Large intestine (tissue), 3 donors: ENCODE results near the gene PARP9. TPM values are rescaled to one million over a fixed set of nuclear protein-coding genes. Genes with fewer than 3 reads are reported as not detected.
A peak's percentile ranks its signal among the peaks of the same experiment; 100 is the strongest.
"Not testable (repeated sequence)": the region's sequence is repeated elsewhere in the genome, so short reads cannot be mapped to it uniquely, and the experiment has no call there.

Experiments used
- DNase-seq, 2 donors: peaks; one replicate each; pipeline versions ENCODE4 v3.0.0 to v3.0.0-alpha.2; 2013
- H3K27ac ChIP-seq: one replicate; pipeline ENCODE4 v1.5.1; 2013; ENCODE audit warnings: low read length
- H3K27me3 ChIP-seq: 2 replicates; pipeline ENCODE4 v1.6.1; 2013; ENCODE audit warnings: low read length; ENCODE audit not compliant: control insufficient read depth, insufficient read depth
- H3K36me3 ChIP-seq: 2 replicates; pipeline ENCODE4 v1.6.1; 2013; ENCODE audit warnings: low read length; ENCODE audit not compliant: control insufficient read depth, insufficient read depth
- H3K4me1 ChIP-seq: one replicate; pipeline ENCODE4 v1.6.1; 2013; ENCODE audit warnings: low read length; ENCODE audit not compliant: control insufficient read depth, insufficient read depth
- H3K4me3 ChIP-seq: one replicate; pipeline ENCODE4 v1.5.1; 2013; ENCODE audit warnings: low read length
- H3K9me3 ChIP-seq: one replicate; pipeline ENCODE4 v1.6.1; 2013; ENCODE audit warnings: mild to moderate bottlenecking, low read depth, low read length, moderate library complexity; ENCODE audit not compliant: control insufficient read depth
- WGBS: methylation state at CpG from one replicate; pipeline ENCODE4 v1.1.5; 2013; ENCODE audit warnings: low lambda C conversion rate; ENCODE audit not compliant: insufficient coverage; 5-methylcytosine and 5-hydroxymethylcytosine counted together
- polyA plus RNA-seq: library from polyadenylated mRNA; unstranded; fragments of 120-200 nt; gene quantifications from one replicate; pipeline ENCODE4 v1.2.1, GENCODE V29; 2013

Gene PARP9
- polyA plus RNA-seq, 1 donor, result 32.0 TPM

- H3K4me1 ChIP-seq, result no peaks in the 10 kb centered on the region
- peak within 1 kb of the TSS; percentile 54 for H3K4me3 ChIP-seq
- peaks cover 2% of the 10 kb centered on the region for H3K27me3 ChIP-seq
- H3K27ac ChIP-seq, result no peak within 1 kb of the TSS
- peaks cover 8% of the 10 kb centered on the region for H3K9me3 ChIP-seq
- DNase-seq, result peak in 1 of 2 donors; percentile 37
- H3K36me3 ChIP-seq, result peaks cover 10% of the 10 kb centered on the region
- 0% methylated on average over 1 of the region's 40 CpGs for WGBS
Measured at GRCh38 chr3:122577409-122578031, 13.4 kb upstream of the PARP9 start, which contains the start of gene PARP15. PARP15 (plus strand) TSS chr3:122577650; CDS start chr3:122577668, 18 bp downstream.

GRCh38 chr3:122576174-122576940 is 12.3 kb upstream of the PARP9 start:
- Histone ChIP-seq H3K27me3 (peaks cover 2% of the 10 kb centered on the region), H3K4me1 (no peaks in the 10 kb centered on the region), H3K36me3 (peaks cover 15% of the 10 kb centered on the region), H3K4me3 (no peak overlapping the region), H3K27ac (no peak overlapping the region), H3K9me3 (peaks cover 4% of the 10 kb centered on the region)
- peak in 1 of 2 donors; percentile 14 for DNase-seq
- WGBS, result 74% methylated on average over 2 of the region's 8 CpGs

- peaks cover 4% of the 10 kb centered on the region for H3K9me3 ChIP-seq
- peaks cover 41% of the 10 kb centered on the region for H3K36me3 ChIP-seq
- no peak overlapping the region for H3K4me3 ChIP-seq
- no peak for DNase-seq
- H3K27ac ChIP-seq, result no peak overlapping the region
- H3K4me1 ChIP-seq, result no peaks in the 10 kb centered on the region
- H3K27me3 ChIP-seq, result peaks cover 2% of the 10 kb centered on the region
- no CpG with 5 or more reads among the region's 3 CpGs for WGBS
Measured at GRCh38 chr3:122572940-122573412, 8.9 kb upstream of the PARP9 start.

GRCh38 chr3:122568755-122569154 is 4.7 kb upstream of the PARP9 start:
- no CpG with 5 or more reads among the region's 3 CpGs for WGBS

GRCh38 chr3:122568131-122568530 is 4.0 kb upstream of the PARP9 start:
- peaks cover 60% of the 10 kb centered on the region for H3K36me3 ChIP-seq
- not testable (repeated sequence) for H3K27ac ChIP-seq, H3K4me3 ChIP-seq, H3K9me3 ChIP-seq, H3K4me1 ChIP-seq, H3K27me3 ChIP-seq, DNase-seq
- WGBS, result no CpG with 5 or more reads among the region's 7 CpGs

More at GRCh38 chr3:122568755-122569154, 4.7 kb upstream of the PARP9 start:
- H3K4me3 ChIP-seq, result no peak overlapping the region
- peaks cover 4% of the 10 kb centered on the region for H3K4me1 ChIP-seq
- H3K27me3 ChIP-seq, result no peaks in the 10 kb centered on the region
- H3K27ac ChIP-seq, result no peak overlapping the region
- H3K9me3 ChIP-seq, result peaks cover 3% of the 10 kb centered on the region
- DNase-seq, result no peak
- peaks cover 63% of the 10 kb centered on the region for H3K36me3 ChIP-seq

- H3K4me1 ChIP-seq, result peaks cover 4% of the 10 kb centered on the region
- DNase-seq, result no peak
- H3K27ac ChIP-seq, result peak overlapping the region; percentile 95
- peak overlapping the region; percentile 83 for H3K4me3 ChIP-seq
- 14% methylated on average over 2 of the region's 5 CpGs for WGBS
- H3K27me3 ChIP-seq, result no peaks in the 10 kb centered on the region
- H3K9me3 ChIP-seq, result peaks cover 3% of the 10 kb centered on the region
- peaks cover 34% of the 10 kb centered on the region for H3K36me3 ChIP-seq
Measured at GRCh38 chr3:122563717-122564025, 429 bp downstream of the PARP9 start.

- WGBS, result 90% methylated on average over 2 of the region's 5 CpGs
- Histone ChIP-seq H3K36me3 (peaks cover 34% of the 10 kb centered on the region), H3K4me1 (peaks cover 4% of the 10 kb centered on the region), H3K27ac (peak overlapping the region; percentile 95), H3K27me3 (no peaks in the 10 kb centered on the region), H3K4me3 (peak overlapping the region; percentile 83), H3K9me3 (peaks cover 3% of the 10 kb centered on the region)
- DNase-seq, result no peak
Measured at GRCh38 chr3:122562923-122563716, 980 bp downstream of the PARP9 start.

- Histone ChIP-seq H3K27me3 (no peaks in the 10 kb centered on the region), H3K4me3 (no peak overlapping the region), H3K36me3 (peaks cover 30% of the 10 kb centered on the region), H3K9me3 (peaks cover 3% of the 10 kb centered on the region), H3K4me1 (peaks cover 4% of the 10 kb centered on the region), H3K27ac (no peak overlapping the region)
- no CpG with 5 or more reads among the region's 1 CpG for WGBS
- peak; percentile 49 to 51 for DNase-seq
Measured at GRCh38 chr3:122560680-122561079, 3.4 kb downstream of the PARP9 start.

- peaks cover 3% of the 10 kb centered on the region for H3K9me3 ChIP-seq
- no peak overlapping the region for H3K4me3 ChIP-seq
- WGBS, result 81% methylated on average over 3 of the region's 3 CpGs
- peaks cover under 1% of the 10 kb centered on the region for H3K4me1 ChIP-seq
- no peak for DNase-seq
- no peaks in the 10 kb centered on the region for H3K27me3 ChIP-seq
- peaks cover 37% of the 10 kb centered on the region for H3K36me3 ChIP-seq
- no peak overlapping the region for H3K27ac ChIP-seq
Measured at GRCh38 chr3:122559906-122560305, 4.2 kb downstream of the PARP9 start.

- H3K4me1 ChIP-seq, result no peaks in the 10 kb centered on the region
- H3K27ac ChIP-seq, result no peak overlapping the region
- H3K4me3 ChIP-seq, result no peak overlapping the region
Measured at GRCh38 chr3:122558605-122559004, 5.5 kb downstream of the PARP9 start.

More at GRCh38 chr3:122558605-122559004, 5.5 kb downstream of the PARP9 start:
- 85% methylated on average over 2 of the region's 6 CpGs for WGBS
- peaks cover 45% of the 10 kb centered on the region for H3K36me3 ChIP-seq
- H3K27me3 ChIP-seq, result no peaks in the 10 kb centered on the region
- no peaks in the 10 kb centered on the region for H3K9me3 ChIP-seq
- DNase-seq, result no peak
